GM12891 (cell line): ENCODE results near the gene TCF7L2.

ENCODE experiments used
- POLR2A ChIP-seq: IDR thresholded peaks from 2 replicates; pipeline ENCODE4 v1.6.1; 2011; ENCODE audit warnings: low read depth, low read length, control low read depth
- SPI1 ChIP-seq: IDR thresholded peaks from 2 replicates; pipeline ENCODE4 v1.6.1; 2011; ENCODE audit warnings: low read depth, low read length, control low read depth

DNA sequence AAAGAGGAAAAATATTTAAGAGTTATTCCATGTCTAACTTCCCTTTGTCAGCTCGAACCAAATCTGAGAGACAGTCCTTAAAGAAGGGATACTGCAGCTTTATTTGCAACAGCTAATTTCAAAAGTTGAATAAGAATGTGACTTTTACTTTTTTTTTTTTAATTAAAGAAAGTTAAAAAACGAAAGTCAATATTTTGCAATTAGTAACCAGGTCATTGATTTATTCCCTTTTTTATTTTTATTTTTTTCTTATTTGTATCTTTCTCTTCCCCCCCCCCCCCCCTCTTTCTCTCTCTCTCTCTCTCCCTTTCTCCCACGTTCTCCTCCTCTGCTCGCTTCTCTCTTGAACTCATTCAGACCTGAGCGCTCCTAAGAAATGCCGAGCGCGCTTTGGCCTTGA is 209.5 kb downstream of the TCF7L2 start:
- TF ChIP-seq POLR2A, result no peak
- TF ChIP-seq SPI1, result no peak
